ENCODE results near the gene CD180.
A peak's percentile ranks its signal among the peaks of the same experiment; 100 is the strongest.

CD180 gene

GRCh38 chr5:67165526-67166459 is 30.8 kb downstream of the CD180 start:
- Histone ChIP-seq H3K4me3 (ENCODE audit: low read depth, low read length) (no peak overlapping the region), H3K4me2 (ENCODE audit: low read length) (no peak overlapping the region), H3K27me3 (ENCODE audit: control insufficient read depth, insufficient read depth, low read length) (no peaks in the 10 kb centered on the region), H3K79me2 (no peaks in the 10 kb centered on the region), H2AFZ (no peak overlapping the region), H3K36me3 (ENCODE audit: control insufficient read depth, insufficient read depth, low read length) (no peaks in the 10 kb centered on the region), H3K27ac (peak overlapping the region; percentile 29), H3K9ac (no peak overlapping the region), H3K4me1 (no peaks in the 10 kb centered on the region), H3K9me3 (ENCODE audit: control insufficient read depth, low read length) (no peaks in the 10 kb centered on the region)
- TF ChIP-seq, protein P1, sequence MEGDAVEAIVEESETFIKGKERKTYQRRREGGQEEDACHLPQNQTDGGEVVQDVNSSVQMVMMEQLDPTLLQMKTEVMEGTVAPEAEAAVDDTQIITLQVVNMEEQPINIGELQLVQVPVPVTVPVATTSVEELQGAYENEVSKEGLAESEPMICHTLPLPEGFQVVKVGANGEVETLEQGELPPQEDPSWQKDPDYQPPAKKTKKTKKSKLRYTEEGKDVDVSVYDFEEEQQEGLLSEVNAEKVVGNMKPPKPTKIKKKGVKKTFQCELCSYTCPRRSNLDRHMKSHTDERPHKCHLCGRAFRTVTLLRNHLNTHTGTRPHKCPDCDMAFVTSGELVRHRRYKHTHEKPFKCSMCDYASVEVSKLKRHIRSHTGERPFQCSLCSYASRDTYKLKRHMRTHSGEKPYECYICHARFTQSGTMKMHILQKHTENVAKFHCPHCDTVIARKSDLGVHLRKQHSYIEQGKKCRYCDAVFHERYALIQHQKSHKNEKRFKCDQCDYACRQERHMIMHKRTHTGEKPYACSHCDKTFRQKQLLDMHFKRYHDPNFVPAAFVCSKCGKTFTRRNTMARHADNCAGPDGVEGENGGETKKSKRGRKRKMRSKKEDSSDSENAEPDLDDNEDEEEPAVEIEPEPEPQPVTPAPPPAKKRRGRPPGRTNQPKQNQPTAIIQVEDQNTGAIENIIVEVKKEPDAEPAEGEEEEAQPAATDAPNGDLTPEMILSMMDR (IDR thresholded peaks at IDR 0.05) = peak; percentile 39

- Histone ChIP-seq H3K9ac (no peak overlapping the region), H3K27me3 (ENCODE audit: control insufficient read depth, insufficient read depth, low read length) (no peaks in the 10 kb centered on the region), H2AFZ (no peak overlapping the region), H3K9me3 (ENCODE audit: control insufficient read depth, low read length) (no peaks in the 10 kb centered on the region), H3K27ac (no peak overlapping the region), H3K4me2 (ENCODE audit: low read length) (no peak overlapping the region), H3K36me3 (ENCODE audit: control insufficient read depth, insufficient read depth, low read length) (no peaks in the 10 kb centered on the region), H3K4me1 (no peaks in the 10 kb centered on the region), H3K4me3 (ENCODE audit: low read depth, low read length) (no peak overlapping the region), H3K79me2 (no peaks in the 10 kb centered on the region)
- TF ChIP-seq, protein P1 (IDR thresholded peaks at IDR 0.05) = no peak
Observed at GRCh38 chr5:67164856-67165525, 31.6 kb downstream of the CD180 start.

DNA sequence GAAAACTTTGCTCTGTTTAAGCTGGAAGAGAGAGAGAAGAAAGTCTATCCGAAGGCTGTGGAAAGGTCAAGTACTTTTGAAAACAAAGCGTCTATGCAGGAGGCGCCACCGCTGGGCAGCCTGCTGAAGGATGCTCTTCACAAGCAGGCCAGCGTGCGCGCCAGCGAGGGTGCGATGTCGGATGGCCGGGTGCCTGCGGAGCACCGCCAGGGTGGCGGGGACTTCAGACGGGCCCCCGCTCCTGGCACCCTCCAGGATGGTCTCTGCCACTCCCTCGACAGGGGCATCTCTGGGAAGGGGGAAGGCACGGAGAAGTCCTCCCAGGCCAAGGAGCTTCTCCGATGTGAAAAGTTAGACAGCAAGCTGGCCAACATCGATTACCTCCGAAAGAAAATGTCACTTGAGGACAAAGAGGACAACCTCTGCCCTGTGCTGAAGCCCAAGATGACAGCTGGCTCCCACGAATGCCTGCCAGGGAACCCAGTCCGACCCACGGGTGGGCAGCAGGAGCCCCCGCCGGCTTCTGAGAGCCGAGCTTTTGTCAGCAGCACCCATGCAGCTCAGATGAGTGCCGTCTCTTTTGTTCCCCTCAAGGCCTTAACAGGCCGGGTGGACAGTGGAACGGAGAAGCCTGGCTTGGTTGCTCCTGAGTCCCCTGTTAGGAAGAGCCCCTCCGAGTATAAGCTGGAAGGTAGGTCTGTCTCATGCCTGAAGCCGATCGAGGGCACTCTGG is 32.6 kb downstream of the CD180 start:
- Histone ChIP-seq H3K9ac (no peak overlapping the region), H3K4me2 (ENCODE audit: low read length) (no peak overlapping the region), H3K9me3 (ENCODE audit: control insufficient read depth, low read length) (no peaks in the 10 kb centered on the region), H3K79me2 (no peaks in the 10 kb centered on the region), H3K27ac (no peak overlapping the region), H2AFZ (no peak overlapping the region), H3K36me3 (ENCODE audit: control insufficient read depth, insufficient read depth, low read length) (no peaks in the 10 kb centered on the region), H3K4me1 (peaks cover 4% of the 10 kb centered on the region), H3K4me3 (ENCODE audit: low read depth, low read length) (no peak overlapping the region), H3K27me3 (ENCODE audit: control insufficient read depth, insufficient read depth, low read length) (no peaks in the 10 kb centered on the region)
- TF ChIP-seq, protein P1 (IDR thresholded peaks at IDR 0.05) = no peak

DNA sequence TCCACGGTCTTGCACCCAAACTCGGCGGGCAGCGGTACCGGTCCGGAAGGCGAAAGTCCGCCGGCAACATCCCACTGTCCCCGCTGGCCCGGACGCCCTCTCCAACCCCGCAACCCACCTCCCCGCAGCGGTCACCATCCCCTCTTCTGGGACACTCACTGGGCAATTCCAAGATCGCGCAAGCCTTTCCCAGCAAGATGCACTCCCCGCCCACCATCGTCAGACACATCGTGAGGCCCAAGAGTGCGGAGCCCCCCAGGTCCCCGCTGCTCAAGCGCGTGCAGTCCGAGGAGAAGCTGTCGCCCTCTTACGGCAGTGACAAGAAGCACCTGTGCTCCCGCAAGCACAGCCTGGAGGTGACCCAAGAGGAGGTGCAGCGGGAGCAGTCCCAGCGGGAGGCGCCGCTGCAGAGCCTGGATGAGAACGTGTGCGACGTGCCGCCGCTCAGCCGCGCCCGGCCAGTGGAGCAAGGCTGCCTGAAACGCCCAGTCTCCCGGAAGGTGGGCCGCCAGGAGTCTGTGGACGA is 33.3 kb downstream of the CD180 start:
- H3K4me3 ChIP-seq (ENCODE audit: low read depth, low read length) = no peak overlapping the region
- H3K9me3 ChIP-seq (ENCODE audit: control insufficient read depth, low read length) = no peaks in the 10 kb centered on the region
- H3K9ac ChIP-seq = no peak overlapping the region
- TF ChIP-seq, protein P1 (IDR thresholded peaks at IDR 0.05) = no peak
- H2AFZ ChIP-seq = no peak overlapping the region
- H3K79me2 ChIP-seq = no peaks in the 10 kb centered on the region
- H3K4me1 ChIP-seq = peaks cover 4% of the 10 kb centered on the region
- H3K27ac ChIP-seq = no peak overlapping the region
- no peaks in the 10 kb centered on the region for H3K36me3 ChIP-seq (ENCODE audit: control insufficient read depth, insufficient read depth, low read length)
- H3K27me3 ChIP-seq (ENCODE audit: control insufficient read depth, insufficient read depth, low read length) = no peaks in the 10 kb centered on the region
- no peak overlapping the region for H3K4me2 ChIP-seq (ENCODE audit: low read length)

Data from parathyroid adenoma (tissue), 2 donors.